HG03060 (cell line): ENCODE measurements around the gene CTRB1.
A peak's percentile ranks its signal among the peaks of the same experiment; 100 is the strongest.
"Not testable (repeated sequence)": the region's sequence is repeated elsewhere in the genome, so short reads cannot be mapped to it uniquely, and the experiment has no call there.

Experiments used
- ATAC-seq: cut with Tn5 transposase; IDR thresholded peaks from one replicate; pipeline ENCODE4 v1.9.1; 2021; ENCODE audit warnings: low read depth, moderate number of reproducible peaks; ENCODE audit not compliant: unreplicated experiment

Gene CTRB1

GRCh38 chr16:75264999-75265910, 46.5 kb downstream of the CTRB1 start:
- ATAC-seq = no peak

- ATAC-seq = no peak
These were observed 47.3 kb downstream of the CTRB1 start for GRCh38 chr16:75265911-75266701.

GRCh38 chr16:75266738-75267630, 48.2 kb downstream of the CTRB1 start:
- no peak for ATAC-seq

GRCh38 chr16:75267631-75268264, 49.0 kb downstream of the CTRB1 start:
- no peak for ATAC-seq

- ATAC-seq = not testable (repeated sequence)
These were observed 50.6 kb downstream of the CTRB1 start for GRCh38 chr16:75269358-75269757.

- ATAC-seq = peak; percentile 30
These were observed 52.8 kb downstream of the CTRB1 start for GRCh38 chr16:75271441-75272096.

DNA sequence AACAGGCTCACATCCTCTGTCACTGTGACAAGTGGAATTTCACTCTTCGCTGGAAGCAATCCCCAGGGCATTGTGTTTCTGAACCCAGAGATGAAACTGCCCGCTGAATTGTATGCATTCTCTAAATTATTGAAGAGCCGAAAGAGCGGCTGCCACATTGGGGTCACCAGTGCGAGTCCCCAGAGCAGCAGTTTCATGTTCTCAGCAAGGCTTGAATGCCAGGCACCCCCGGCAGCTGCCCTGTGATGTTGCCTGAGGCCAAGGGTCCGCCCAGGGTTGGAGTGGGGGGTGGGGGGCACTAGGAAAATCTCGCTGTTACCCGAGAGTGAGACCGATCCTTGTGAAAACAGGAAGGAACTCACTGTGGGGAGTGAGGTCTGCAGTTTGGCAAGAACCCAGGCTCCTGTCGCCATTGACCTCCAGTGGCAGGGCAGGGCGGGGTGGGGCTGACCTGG, 53.3 kb downstream of the CTRB1 start:
- ATAC-seq = peak; percentile 46

DNA sequence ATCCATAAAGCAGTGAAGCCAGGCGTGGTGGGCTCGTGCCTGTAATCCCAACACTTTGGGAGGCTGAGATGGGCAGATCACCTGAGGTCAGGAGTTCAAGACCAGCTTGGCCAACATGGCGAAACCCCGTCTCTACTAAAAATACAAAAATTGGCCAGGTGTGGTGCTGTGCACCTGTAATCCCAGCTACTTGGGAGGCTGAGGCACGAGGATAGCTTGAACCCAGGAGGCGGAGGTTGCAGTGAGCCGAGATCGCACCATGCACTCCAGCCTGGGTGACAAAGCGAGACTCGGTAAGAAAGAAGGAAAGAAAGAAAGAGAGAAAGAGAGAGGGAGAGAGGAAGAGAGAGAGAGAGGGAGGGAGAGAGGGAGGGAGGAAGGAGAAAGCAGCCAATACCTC, 53.8 kb downstream of the CTRB1 start:
- not testable (repeated sequence) for ATAC-seq

- no peak for ATAC-seq
These were observed 54.5 kb downstream of the CTRB1 start for GRCh38 chr16:75273054-75273925.
